GM23338 (cell line): ENCODE results near the gene ANAPC4. TPM values are rescaled to one million over a fixed set of nuclear protein-coding genes. Genes with fewer than 3 reads are reported as not detected.

Source experiments
- ATAC-seq: fragments of 200-7000 bp; cut with Tn5 transposase; 3 replicates; pipeline ENCODE4 v1.9.1; 2020
- DNase-seq: peaks from one replicate; pipeline ENCODE4 v3.0.0-alpha.2; 2015; ENCODE audit warnings: low spot score
- H2AFZ ChIP-seq: fragments of 200-600 bp; sonication (generic); 2 replicates; pipeline ENCODE4 v1.8.0; 2016; ENCODE audit warnings: antibody characterized with exemption, mild to moderate bottlenecking, moderate library complexity
- H3F3A ChIP-seq: fragments of 200-600 bp; sonication (generic); replicated peaks from 2 replicates; pipeline ENCODE4 v1.8.0; 2017; ENCODE audit warnings: antibody characterized with exemption, mixed run types, low read depth
- H3K27ac ChIP-seq: fragments of 200-600 bp; sonication (generic); 2 replicates; pipeline ENCODE4 v1.6.1; 2016; ENCODE audit warnings: low read depth
- H3K27me3 ChIP-seq: fragments of 200-600 bp; sonication (generic); 2 replicates; pipeline ENCODE4 v1.8.0; 2016; ENCODE audit warnings: mild to moderate bottlenecking, mixed run types, moderate library complexity; ENCODE audit not compliant: insufficient read depth
- H3K36me3 ChIP-seq: fragments of 200-600 bp; sonication (generic); 2 replicates; pipeline ENCODE4 v1.8.0; 2016; ENCODE audit warnings: mild to moderate bottlenecking; ENCODE audit not compliant: insufficient read depth
- H3K4me1 ChIP-seq: fragments of 200-600 bp; sonication (generic); 2 replicates; pipeline ENCODE4 v1.8.0; 2016; ENCODE audit warnings: mild to moderate bottlenecking, moderate library complexity; ENCODE audit not compliant: insufficient read depth
- H3K4me2 ChIP-seq: fragments of 200-600 bp; sonication (generic); 2 replicates; pipeline ENCODE4 v1.7.1; 2017; ENCODE audit warnings: mixed run types
- H3K4me3 ChIP-seq: fragments of 200-600 bp; sonication (generic); 2 replicates; pipeline ENCODE4 v1.6.1; 2016; ENCODE audit warnings: mixed run types
- H3K79me2 ChIP-seq: fragments of 200-600 bp; sonication (generic); replicated peaks from 2 replicates; pipeline ENCODE4 v1.8.0; 2017; ENCODE audit warnings: mild to moderate bottlenecking; ENCODE audit not compliant: insufficient read depth
- H3K9me2 ChIP-seq: fragments of 200-600 bp; sonication (generic); 2 replicates; pipeline ENCODE4 v1.8.0; 2017; ENCODE audit not compliant: insufficient read depth
- H4K20me1 ChIP-seq: fragments of 200-600 bp; sonication (generic); replicated peaks from 2 replicates; pipeline ENCODE4 v1.8.0; 2017; ENCODE audit warnings: mild to moderate bottlenecking; ENCODE audit not compliant: insufficient read depth
- H3K27ac Mint-ChIP-seq: 2 replicates; pipeline ENCODE4 v1.8.0; 2020; ENCODE audit warnings: inconsistent platforms, mild to moderate bottlenecking, moderate library complexity, mixed read lengths
- H3K27me3 Mint-ChIP-seq: 3 replicates; pipeline ENCODE4 v1.8.0; 2022; ENCODE audit warnings: low read depth, mild to moderate bottlenecking, moderate library complexity, mixed read lengths, inconsistent platforms; ENCODE audit not compliant: insufficient read depth, poor library complexity
- H3K36me3 Mint-ChIP-seq: 3 replicates; pipeline ENCODE4 v1.8.0; 2021; ENCODE audit warnings: low read depth, mild to moderate bottlenecking, inconsistent platforms, moderate library complexity, mixed read lengths
- H3K4me1 Mint-ChIP-seq: 3 replicates; pipeline ENCODE4 v1.8.0; 2020; ENCODE audit warnings: mild to moderate bottlenecking, inconsistent platforms, mixed read lengths
- H3K4me3 Mint-ChIP-seq: 3 replicates; pipeline ENCODE4 v1.8.0; 2021; ENCODE audit warnings: moderate library complexity, mild to moderate bottlenecking, inconsistent platforms, mixed read lengths
- H3K9me3 Mint-ChIP-seq: 3 replicates; pipeline ENCODE4 v1.8.0; 2020; ENCODE audit warnings: moderate library complexity, mild to moderate bottlenecking, inconsistent platforms, mixed read lengths
- CREB1 ChIP-seq: fragments of 250-450 bp; sonication (Bioruptor Pico); IDR thresholded peaks from 2 replicates; pipeline ENCODE4 v1.5.0; 2020; ENCODE audit warnings: low read depth, mild to moderate bottlenecking, moderate library complexity
- CTCF ChIP-seq, 2 experiments: fragments of 200-600 bp in 1 of 2; sonication (generic) in 1 of 2; conservative IDR thresholded peaks; 2 replicates each; pipeline versions ENCODE4 v1.5.1 to v1.6.1; 2016 to 2017; ENCODE audit warnings: antibody characterized with exemption in 2 of 2, low read depth in 2 of 2, mild to moderate bottlenecking in 2 of 2, moderate library complexity in 1 of 2
- EZH2 ChIP-seq: fragments of 200-600 bp; sonication (generic); IDR thresholded peaks from one replicate; pipeline ENCODE4 v1.8.0; 2017; ENCODE audit warnings: antibody characterized with exemption, mild to moderate bottlenecking, low read depth; ENCODE audit not compliant: unreplicated experiment
- POLR2AphosphoS5 ChIP-seq: IDR thresholded peaks from 2 replicates; pipeline ENCODE4 v1.6.1; 2016; ENCODE audit warnings: antibody characterized with exemption, low read depth
- REST ChIP-seq: IDR thresholded peaks from one replicate; pipeline ENCODE4 v1.6.1; 2018; ENCODE audit warnings: antibody characterized with exemption; ENCODE audit not compliant: unreplicated experiment
- ZNF462 ChIP-seq: fragments of 250-450 bp; sonication (Bioruptor Pico); IDR thresholded peaks from 2 replicates; pipeline ENCODE4 v1.5.0; 2020; ENCODE audit warnings: mild to moderate bottlenecking, moderate library complexity
- polyA plus RNA-seq: library from polyadenylated mRNA; unstranded; fragments of >200 nt; fragmentation: Nextera tagmentation; extraction: Ambion mirVana; gene quantifications from 2 replicates; pipeline ENCODE4 v1.2.1, GENCODE V29; 2016
- total RNA-seq: library from RNA; depleted of rRNA; stranded (reverse); fragments of >200 nt; shearing (Covaris generic); gene quantifications from 2 replicates; pipeline ENCODE4 v1.2.3, GENCODE V29; 2014

Gene ANAPC4
- total and polyA plus RNA-seq, 2 experiments from 2014 or later = 34.3 to 46.2 TPM

- no peaks in the 10 kb centered on the region for H3F3A ChIP-seq
- Mint-ChIP-seq H3K4me1 (peaks cover 7% of the 10 kb centered on the region; the same call in 2 of the 3 replicates), H3K27me3 (peaks cover 1% of the 10 kb centered on the region), H3K36me3 (no peaks in the 10 kb centered on the region), H3K9me3 (peaks cover 2% of the 10 kb centered on the region; the same call in 1 of the 3 replicates), H3K27ac (no peak overlapping the region), H3K4me3 (no peak overlapping the region)
- DNase-seq (peak; percentile 92), ATAC-seq (peak; percentile 72)
- H3K4me2 ChIP-seq = no peak overlapping the region
- H3K4me1 ChIP-seq = no peaks in the 10 kb centered on the region
- no peaks in the 10 kb centered on the region for H3K9me2 ChIP-seq
- H3K27me3 ChIP-seq = no peaks in the 10 kb centered on the region
- no peaks in the 10 kb centered on the region for H3K79me2 ChIP-seq
- TF ChIP-seq POLR2AphosphoS5 = no peak
- peak; percentile 88 to 94 for TF ChIP-seq CTCF (conservative IDR thresholded peaks at IDR 0.05; ENCODE audit: low read depth in 2 of 2)
- H4K20me1 ChIP-seq = no peaks in the 10 kb centered on the region
- peak overlapping the region; percentile 29 for H2AFZ ChIP-seq
- no peak overlapping the region for H3K27ac ChIP-seq
- no peak overlapping the region for H3K4me3 ChIP-seq
- H3K36me3 ChIP-seq = no peaks in the 10 kb centered on the region
Observed at GRCh38 chr4:25439918-25440477, 62.9 kb downstream of the ANAPC4 start.

GRCh38 chr4:25440478-25441030, 63.5 kb downstream of the ANAPC4 start:
- Mint-ChIP-seq H3K4me3 (no peak overlapping the region), H3K36me3 (no peaks in the 10 kb centered on the region), H3K27me3 (peaks cover 1% of the 10 kb centered on the region), H3K27ac (no peak overlapping the region), H3K4me1 (peaks cover 7% of the 10 kb centered on the region; the same call in 2 of the 3 replicates), H3K9me3 (peaks cover 2% of the 10 kb centered on the region; the same call in 1 of the 3 replicates)
- H3K36me3 ChIP-seq = no peaks in the 10 kb centered on the region
- no peaks in the 10 kb centered on the region for H3K4me1 ChIP-seq
- no peaks in the 10 kb centered on the region for H3F3A ChIP-seq
- H3K9me2 ChIP-seq = no peaks in the 10 kb centered on the region
- no peaks in the 10 kb centered on the region for H4K20me1 ChIP-seq
- H3K79me2 ChIP-seq = no peaks in the 10 kb centered on the region
- H3K27ac ChIP-seq = no peak overlapping the region
- no peak overlapping the region for H3K4me3 ChIP-seq
- ATAC-seq (no peak), DNase-seq (no peak)
- peak overlapping the region; percentile 29 for H2AFZ ChIP-seq
- no peak overlapping the region for H3K4me2 ChIP-seq
- H3K27me3 ChIP-seq = no peaks in the 10 kb centered on the region
- TF ChIP-seq REST = no peak
- no peak for TF ChIP-seq ZNF462 (CRISPR knock-in tag)
- TF ChIP-seq CTCF (conservative IDR thresholded peaks at IDR 0.05; ENCODE audit: low read depth in 2 of 2) = no peak
- no peak for TF ChIP-seq CREB1
- no peak for TF ChIP-seq EZH2
